DOHH2 (cell line): ENCODE data around the gene TRIM63.

ENCODE experiments used
- H3F3A ChIP-seq: fragments of 200-600 bp; sonication (generic), shearing (Covaris generic); 2 replicates; pipeline ENCODE4 v1.6.0; 2016; ENCODE audit warnings: antibody characterized with exemption, mild to moderate bottlenecking; ENCODE audit not compliant: control insufficient read depth, insufficient read depth
- H3K27ac ChIP-seq: fragments of 200-600 bp; sonication (generic); 2 replicates; pipeline ENCODE4 v1.5.1; 2014; ENCODE audit warnings: low read depth, mild to moderate bottlenecking, low read length, moderate library complexity
- H3K27me3 ChIP-seq: fragments of 200-600 bp; sonication (generic); 2 replicates; pipeline ENCODE4 v1.6.1; 2014; ENCODE audit warnings: mild to moderate bottlenecking, low read length, mixed read lengths; ENCODE audit not compliant: control insufficient read depth
- H3K36me3 ChIP-seq: fragments of 200-600 bp; sonication (generic); 2 replicates; pipeline ENCODE4 v1.6.1; 2014; ENCODE audit warnings: mild to moderate bottlenecking, low read length, moderate library complexity, mixed read lengths; ENCODE audit not compliant: control insufficient read depth
- H3K4me1 ChIP-seq: fragments of 200-600 bp; sonication (generic); 2 replicates; pipeline ENCODE4 v1.6.1; 2014; ENCODE audit warnings: mild to moderate bottlenecking, low read length, mixed read lengths; ENCODE audit not compliant: control insufficient read depth
- H3K4me2 ChIP-seq: fragments of 200-600 bp; sonication (generic); 2 replicates; pipeline ENCODE4 v1.6.0; 2014; ENCODE audit warnings: mild to moderate bottlenecking, low read length, moderate library complexity
- H3K4me3 ChIP-seq: fragments of 200-600 bp; sonication (generic); 2 replicates; pipeline ENCODE4 v1.5.1; 2014; ENCODE audit warnings: mild to moderate bottlenecking, low read length, mixed read lengths
- H3K79me2 ChIP-seq: fragments of 200-600 bp; sonication (generic); 2 replicates; pipeline ENCODE4 v1.6.1; 2014; ENCODE audit warnings: mild to moderate bottlenecking, low read length, mixed read lengths; ENCODE audit not compliant: control insufficient read depth
- H3K9me2 ChIP-seq: fragments of 200-600 bp; sonication (generic); replicated peaks from 2 replicates; pipeline ENCODE4 v1.6.1; 2014; ENCODE audit warnings: mild to moderate bottlenecking, low read length, mixed read lengths; ENCODE audit not compliant: control insufficient read depth
- H3K9me3 ChIP-seq: fragments of 200-600 bp; sonication (generic); 2 replicates; pipeline ENCODE4 v1.6.1; 2014; ENCODE audit warnings: antibody characterized with exemption, low read length, mixed read lengths; ENCODE audit not compliant: control insufficient read depth, insufficient read depth
- H4K20me1 ChIP-seq: fragments of 200-600 bp; sonication (generic); 2 replicates; pipeline ENCODE4 v1.6.0; 2014; ENCODE audit warnings: low read depth, mild to moderate bottlenecking, antibody characterized with exemption, low read length, moderate library complexity; ENCODE audit not compliant: control insufficient read depth, insufficient read depth
- EZH2phosphoT487 ChIP-seq: fragments of 200-600 bp; sonication (generic); IDR thresholded peaks from 2 replicates; pipeline ENCODE4 v1.6.1; 2017; ENCODE audit warnings: borderline replicate concordance, mild to moderate bottlenecking, antibody characterized with exemption, low read length, moderate library complexity, mixed read lengths
- TF ChIP-seq, protein P1 (sequence below): fragments of 200-600 bp; sonication (generic); IDR thresholded peaks from one replicate; pipeline ENCODE4 v1.5.1; 2014; ENCODE audit warnings: antibody characterized with exemption, mild to moderate bottlenecking, low read depth, low read length; ENCODE audit not compliant: poor library complexity, severe bottlenecking

TRIM63 gene

DNA sequence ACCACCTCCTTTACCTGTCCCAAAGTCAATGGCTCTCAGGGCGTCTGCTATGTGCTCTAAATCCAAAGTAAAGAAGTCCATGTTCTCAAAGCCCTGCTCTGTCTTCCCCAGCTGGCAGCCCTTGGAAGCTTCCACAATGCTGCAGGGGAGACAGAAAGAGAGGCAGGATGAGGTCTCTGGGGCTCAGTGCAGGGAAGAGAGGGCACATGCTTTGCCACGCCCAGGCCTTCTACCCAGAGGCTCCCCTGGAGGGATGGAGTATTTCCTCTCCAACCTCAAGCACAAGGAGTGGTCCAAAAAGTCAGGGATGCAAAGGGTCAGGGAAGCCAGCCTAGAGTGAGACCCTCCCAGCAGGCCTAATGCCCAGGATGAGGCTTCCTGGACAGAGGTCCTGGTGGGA is 10.2 kb downstream of the TRIM63 start:
- Histone ChIP-seq H3F3A (no peaks in the 10 kb centered on the region), H3K9me3 (no peaks in the 10 kb centered on the region), H3K79me2 (no peaks in the 10 kb centered on the region), H3K4me2 (no peak overlapping the region), H3K4me3 (no peak overlapping the region), H3K4me1 (no peaks in the 10 kb centered on the region), H3K27me3 (peaks cover 37% of the 10 kb centered on the region), H3K9me2 (no peaks in the 10 kb centered on the region), H4K20me1 (no peaks in the 10 kb centered on the region), H3K27ac (no peak overlapping the region), H3K36me3 (no peaks in the 10 kb centered on the region)
- TF ChIP-seq EZH2phosphoT487: no peak
- TF ChIP-seq, protein P1, sequence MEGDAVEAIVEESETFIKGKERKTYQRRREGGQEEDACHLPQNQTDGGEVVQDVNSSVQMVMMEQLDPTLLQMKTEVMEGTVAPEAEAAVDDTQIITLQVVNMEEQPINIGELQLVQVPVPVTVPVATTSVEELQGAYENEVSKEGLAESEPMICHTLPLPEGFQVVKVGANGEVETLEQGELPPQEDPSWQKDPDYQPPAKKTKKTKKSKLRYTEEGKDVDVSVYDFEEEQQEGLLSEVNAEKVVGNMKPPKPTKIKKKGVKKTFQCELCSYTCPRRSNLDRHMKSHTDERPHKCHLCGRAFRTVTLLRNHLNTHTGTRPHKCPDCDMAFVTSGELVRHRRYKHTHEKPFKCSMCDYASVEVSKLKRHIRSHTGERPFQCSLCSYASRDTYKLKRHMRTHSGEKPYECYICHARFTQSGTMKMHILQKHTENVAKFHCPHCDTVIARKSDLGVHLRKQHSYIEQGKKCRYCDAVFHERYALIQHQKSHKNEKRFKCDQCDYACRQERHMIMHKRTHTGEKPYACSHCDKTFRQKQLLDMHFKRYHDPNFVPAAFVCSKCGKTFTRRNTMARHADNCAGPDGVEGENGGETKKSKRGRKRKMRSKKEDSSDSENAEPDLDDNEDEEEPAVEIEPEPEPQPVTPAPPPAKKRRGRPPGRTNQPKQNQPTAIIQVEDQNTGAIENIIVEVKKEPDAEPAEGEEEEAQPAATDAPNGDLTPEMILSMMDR: no peak

DNA sequence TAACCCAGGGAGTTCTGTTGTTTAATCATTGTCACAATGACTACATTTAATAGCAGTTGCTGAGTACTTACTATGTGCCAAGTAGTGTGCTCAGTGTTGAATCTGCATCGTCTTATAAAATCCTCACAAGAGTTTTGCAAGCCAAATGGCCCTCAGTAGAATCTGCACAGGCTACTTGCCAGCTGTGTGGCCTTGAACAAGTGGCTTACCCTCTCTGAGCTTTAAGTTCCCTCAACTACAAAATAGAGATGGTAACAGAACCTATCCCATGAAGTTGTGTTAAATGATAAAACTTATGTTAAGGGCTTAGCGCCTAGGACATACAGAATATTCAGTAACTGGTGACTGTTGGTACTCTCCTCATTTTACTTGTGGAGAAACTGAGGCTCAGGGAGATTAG is 12.4 kb downstream of the TRIM63 start:
- Histone ChIP-seq H3K27ac (no peak overlapping the region), H3K9me2 (no peaks in the 10 kb centered on the region), H3K4me2 (no peak overlapping the region), H3K4me3 (no peak overlapping the region), H3K79me2 (no peaks in the 10 kb centered on the region), H3K4me1 (no peaks in the 10 kb centered on the region), H4K20me1 (no peaks in the 10 kb centered on the region), H3K27me3 (peaks cover 48% of the 10 kb centered on the region), H3K9me3 (no peaks in the 10 kb centered on the region), H3F3A (no peaks in the 10 kb centered on the region), H3K36me3 (no peaks in the 10 kb centered on the region)
- TF ChIP-seq EZH2phosphoT487: no peak
- TF ChIP-seq, protein P1: no peak

DNA sequence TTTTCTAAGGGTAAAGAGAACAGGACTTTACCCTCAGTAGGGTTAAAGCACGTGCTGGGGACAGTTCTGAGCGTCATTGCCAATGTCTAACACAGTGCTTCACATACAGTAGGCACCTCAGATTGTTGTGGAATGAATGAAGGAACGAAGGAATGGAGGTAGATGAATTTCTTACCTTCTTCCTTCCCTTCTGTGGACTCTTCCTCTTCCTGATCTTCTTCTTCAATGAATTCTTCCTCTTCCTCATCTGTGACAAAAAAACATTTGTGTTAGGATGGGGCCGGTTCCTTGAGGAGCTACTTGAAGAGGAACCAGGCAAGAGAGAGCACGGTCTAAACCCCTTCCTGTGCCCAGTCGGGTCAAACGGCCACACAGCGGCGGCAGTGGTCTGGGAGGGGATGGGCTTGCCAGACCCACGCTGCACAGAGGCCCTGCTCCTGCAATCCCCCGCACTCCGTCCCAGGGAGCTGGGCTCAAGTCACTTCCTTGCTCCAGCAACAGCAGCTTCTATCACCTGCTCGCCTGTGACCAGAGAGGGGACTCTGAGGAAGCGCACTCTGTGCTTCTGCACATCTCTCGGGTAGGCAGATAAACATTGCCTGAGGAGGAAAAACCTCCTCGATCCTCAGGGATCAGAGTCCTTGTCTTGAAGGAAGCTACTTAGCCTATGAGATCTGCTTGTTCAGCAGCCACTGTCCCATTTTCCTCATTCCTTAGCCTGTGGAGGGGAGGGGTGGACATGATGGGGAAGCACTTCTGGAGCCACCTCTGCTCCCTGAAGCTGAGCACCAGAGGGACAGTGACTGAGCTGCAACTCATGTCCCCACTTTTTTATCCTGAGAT is 13.5 kb downstream of the TRIM63 start:
- H3K4me2 ChIP-seq: no peak overlapping the region

More for the DNA sequence above, 13.5 kb downstream of the TRIM63 start:
- H3F3A ChIP-seq: no peaks in the 10 kb centered on the region
- H3K9me3 ChIP-seq: no peaks in the 10 kb centered on the region
- TF ChIP-seq EZH2phosphoT487: no peak
- TF ChIP-seq, protein P1: no peak
- no peaks in the 10 kb centered on the region for H3K36me3 ChIP-seq
- no peak overlapping the region for H3K4me3 ChIP-seq
- H4K20me1 ChIP-seq: no peaks in the 10 kb centered on the region
- H3K9me2 ChIP-seq: no peaks in the 10 kb centered on the region
- no peaks in the 10 kb centered on the region for H3K79me2 ChIP-seq
- H3K4me1 ChIP-seq: no peaks in the 10 kb centered on the region
- no peak overlapping the region for H3K27ac ChIP-seq
- peaks cover 48% of the 10 kb centered on the region for H3K27me3 ChIP-seq
